ENCODE measurements around the gene EHD1. TPM values are rescaled to one million over a fixed set of nuclear protein-coding genes. Genes with fewer than 3 reads are reported as not detected.

Gene EHD1
- total RNA-seq, 1 donor from 2014 or later, result 114 TPM

- no peak for TF ChIP-seq CTCF (IDR thresholded peaks at IDR 0.05; ENCODE audit: partially characterized antibody, unreplicated experiment)
- Mint-ChIP-seq H3K4me3 (ENCODE audit: unreplicated experiment) (no peak overlapping the region), H3K9me3 (ENCODE audit: unreplicated experiment) (peaks cover 5% of the 10 kb centered on the region), H3K36me3 (ENCODE audit: unreplicated experiment) (no peaks in the 10 kb centered on the region), H3K27ac (ENCODE audit: unreplicated experiment) (no peak overlapping the region), H3K4me1 (ENCODE audit: low read depth, unreplicated experiment) (peaks cover 6% of the 10 kb centered on the region), H3K27me3 (ENCODE audit: unreplicated experiment) (peaks cover 4% of the 10 kb centered on the region)
- no peak for DNase-seq
Measured at GRCh38 chr11:64829536-64830251, 48.7 kb downstream of the EHD1 start.

- no peak for TF ChIP-seq CTCF (IDR thresholded peaks at IDR 0.05; ENCODE audit: partially characterized antibody, unreplicated experiment)
- no peak for DNase-seq
- Mint-ChIP-seq H3K27ac (ENCODE audit: unreplicated experiment) (no peak overlapping the region), H3K9me3 (ENCODE audit: unreplicated experiment) (peaks cover 4% of the 10 kb centered on the region), H3K4me1 (ENCODE audit: low read depth, unreplicated experiment) (peaks cover 6% of the 10 kb centered on the region), H3K4me3 (ENCODE audit: unreplicated experiment) (no peak overlapping the region), H3K36me3 (ENCODE audit: unreplicated experiment) (no peaks in the 10 kb centered on the region), H3K27me3 (ENCODE audit: unreplicated experiment) (peaks cover 3% of the 10 kb centered on the region)
Measured at GRCh38 chr11:64827451-64827839, 51.0 kb downstream of the EHD1 start.

- H3K27ac Mint-ChIP-seq (ENCODE audit: unreplicated experiment), result no peak overlapping the region
- no peak for TF ChIP-seq CTCF (IDR thresholded peaks at IDR 0.05; ENCODE audit: partially characterized antibody, unreplicated experiment)
- H3K36me3 Mint-ChIP-seq (ENCODE audit: unreplicated experiment), result no peaks in the 10 kb centered on the region
- peaks cover 2% of the 10 kb centered on the region for H3K9me3 Mint-ChIP-seq (ENCODE audit: unreplicated experiment)
- H3K27me3 Mint-ChIP-seq (ENCODE audit: unreplicated experiment), result peaks cover 3% of the 10 kb centered on the region
- no peak overlapping the region for H3K4me3 Mint-ChIP-seq (ENCODE audit: unreplicated experiment)
- H3K4me1 Mint-ChIP-seq (ENCODE audit: low read depth, unreplicated experiment), result peaks cover 2% of the 10 kb centered on the region
- no peak for DNase-seq
Measured at GRCh38 chr11:64826578-64827450, 51.6 kb downstream of the EHD1 start.

GRCh38 chr11:64826062-64826461, 52.4 kb downstream of the EHD1 start:
- no peak for TF ChIP-seq CTCF (IDR thresholded peaks at IDR 0.05; ENCODE audit: partially characterized antibody, unreplicated experiment)
- Mint-ChIP-seq H3K36me3 (ENCODE audit: unreplicated experiment) (no peaks in the 10 kb centered on the region), H3K27me3 (ENCODE audit: unreplicated experiment) (peaks cover 2% of the 10 kb centered on the region), H3K27ac (ENCODE audit: unreplicated experiment) (no peak overlapping the region), H3K4me3 (ENCODE audit: unreplicated experiment) (no peak overlapping the region), H3K9me3 (ENCODE audit: unreplicated experiment) (peaks cover 3% of the 10 kb centered on the region), H3K4me1 (ENCODE audit: low read depth, unreplicated experiment) (no peaks in the 10 kb centered on the region)
- no peak for DNase-seq
